Right ventricle myocardium inferior (tissue), 1 donor: ENCODE measurements around the gene FAM234B. TPM values are rescaled to one million over a fixed set of nuclear protein-coding genes. Genes with fewer than 3 reads are reported as not detected.
"Not testable (repeated sequence)": the region's sequence is repeated elsewhere in the genome, so short reads cannot be mapped to it uniquely, and the experiment has no call there.

Experiments used
- ATAC-seq: fragments of 200-7000 bp; cut with Tn5 transposase; one replicate; pipeline ENCODE4 v1.9.1; 2020; ENCODE audit warnings: mild to moderate bottlenecking, moderate library complexity
- DNase-seq: peaks from one replicate; pipeline ENCODE4 v3.0.0; 2021; ENCODE audit errors: missing footprints
- intact Hi-C: fragments of 100-400 bp; cut with DNase I; formaldehyde crosslinking; loops from one replicate; pipeline ENCODE4 v1.11.0; 2022
- total RNA-seq: library from RNA; stranded (reverse); fragmentation: NEBNext Ultra II Directional; extraction: Animal tissue kit (Norgen Biotek cat#: 25700); gene quantifications from one replicate; pipeline ENCODE4 v1.2.1, GENCODE V29; 2021
- donor health status: DM: no; HTN: yes; CAD: no; lungs with severe emphysema.

Gene FAM234B
- total RNA-seq, 1 donor from 2014 or later, result 2.4 TPM

DNA sequence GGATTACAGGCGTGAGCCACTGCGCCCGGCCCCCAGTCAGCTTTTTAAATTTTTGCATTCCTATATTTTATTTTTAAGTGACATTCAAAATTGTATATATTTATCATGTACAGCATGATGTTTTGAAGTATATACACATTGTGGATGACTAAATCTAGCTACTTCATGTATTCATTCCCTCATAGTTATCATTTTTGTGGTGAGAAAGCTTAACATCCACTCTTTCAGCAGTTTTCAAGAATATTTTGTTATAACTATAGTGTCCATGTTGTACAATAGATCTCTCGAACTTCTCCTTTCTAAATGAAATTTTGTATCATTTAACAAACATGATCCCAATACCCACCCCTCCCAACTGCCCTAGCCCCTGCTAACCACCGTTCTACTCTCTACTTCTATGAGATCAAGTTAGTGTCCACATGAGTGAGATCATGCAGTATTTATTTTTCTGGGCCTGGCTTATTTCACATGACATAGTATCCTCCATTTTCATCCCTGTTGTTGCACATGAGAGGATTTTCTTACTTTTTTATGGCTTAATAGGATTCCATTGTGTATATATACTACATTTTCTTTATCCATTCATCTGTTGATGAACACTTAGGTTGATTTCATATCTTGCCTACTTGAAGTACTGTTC, 35.3 kb upstream of the FAM234B start:
- DNase-seq (no peak), ATAC-seq (no peak)
- intact Hi-C loops, result no loop called here

- intact Hi-C loops, result no loop called here
- no peak for ATAC-seq
- DNase-seq, result no peak
These were observed 33.1 kb upstream of the FAM234B start for GRCh38 chr12:13011098-13011497.

DNA sequence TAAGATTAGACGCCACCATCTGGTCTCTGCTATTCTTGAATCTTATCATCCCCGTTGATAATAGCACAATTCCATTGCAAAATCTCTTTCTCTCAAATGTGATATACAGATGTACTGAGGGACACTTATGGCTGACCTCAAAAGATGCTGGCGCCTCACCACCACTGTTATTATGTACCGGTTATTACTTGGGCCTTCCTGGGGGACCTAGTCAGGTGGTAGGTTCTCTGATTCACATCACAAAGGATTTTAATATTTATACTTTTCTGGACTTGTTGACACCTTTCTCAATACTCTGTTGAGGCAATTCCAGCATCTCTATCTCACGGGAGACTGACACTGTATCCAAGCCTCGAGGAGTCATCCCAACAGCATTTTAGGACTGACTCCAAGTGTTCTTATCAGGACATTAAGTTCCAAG, 21.3 kb upstream of the FAM234B start:
- intact Hi-C loops, result no loop called here
- ATAC-seq (peak; percentile 49), DNase-seq (no peak)

DNA sequence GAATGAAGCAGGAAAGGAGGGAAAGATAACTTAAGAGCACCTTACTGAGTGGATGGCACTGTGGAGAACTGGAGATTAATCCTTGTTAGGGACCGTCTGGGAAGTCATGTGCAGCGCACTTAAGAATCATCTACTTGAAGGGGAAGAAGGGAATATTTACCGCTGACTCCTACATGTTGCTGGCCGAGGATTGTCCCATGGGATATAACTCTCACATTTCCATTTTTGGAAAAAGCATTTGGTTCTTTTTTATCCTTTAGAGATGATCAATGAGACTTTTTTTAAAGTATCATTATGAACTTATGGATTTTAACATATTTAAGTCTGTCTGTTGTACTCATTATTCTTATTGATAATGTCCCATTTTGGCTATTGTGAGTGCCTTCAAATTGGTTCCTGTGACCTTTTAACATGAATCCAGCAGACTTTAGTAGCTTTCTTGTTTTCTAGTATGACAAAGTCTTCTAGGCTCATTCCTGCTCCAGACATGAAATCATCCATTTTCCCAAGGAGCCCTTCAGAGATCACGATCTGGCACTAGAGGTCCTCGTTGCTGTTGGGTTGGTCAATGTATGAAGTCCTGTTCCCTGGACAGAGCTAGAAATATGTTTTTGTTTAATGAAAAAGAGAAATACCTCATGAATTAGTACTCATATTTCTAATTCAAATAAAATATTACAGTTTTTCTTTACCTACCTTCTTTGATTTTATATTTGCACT, 20.2 kb upstream of the FAM234B start:
- ATAC-seq, result no peak
- intact Hi-C loops, result no loop called here
- DNase-seq, result no peak

GRCh38 chr12:13024531-13024916, 19.7 kb upstream of the FAM234B start:
- intact Hi-C loops, result no loop called here
- ATAC-seq, result no peak

GRCh38 chr12:13026286-13026685, 17.9 kb upstream of the FAM234B start:
- DNase-seq (no peak), ATAC-seq (no peak)
- intact Hi-C loops, result no loop called here

More at GRCh38 chr12:13024531-13024916, 19.7 kb upstream of the FAM234B start:
- DNase-seq, result no peak

- ATAC-seq, result no peak
- no peak for DNase-seq
- intact Hi-C loops, result no loop called here
These were observed 17.1 kb upstream of the FAM234B start for GRCh38 chr12:13027032-13027431.

DNA sequence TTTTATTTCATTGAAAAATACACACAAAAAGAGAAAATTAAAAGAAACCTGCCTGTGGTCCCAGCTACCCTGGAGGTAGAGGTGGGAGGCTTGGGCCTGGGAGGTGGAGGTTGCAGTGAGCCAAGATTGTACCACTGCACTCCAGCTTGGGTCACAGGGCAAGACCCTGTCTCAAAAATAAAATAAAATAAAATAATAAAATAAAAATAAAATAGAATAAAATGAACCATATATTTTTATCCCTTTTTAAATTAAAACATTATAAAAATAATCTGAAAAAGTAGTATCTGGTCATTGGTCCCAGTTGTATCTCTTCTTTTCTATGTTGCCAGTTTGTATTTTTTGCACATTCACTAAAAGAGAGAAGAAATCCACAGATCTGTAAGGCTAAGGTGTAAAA, 16.7 kb upstream of the FAM234B start:
- ATAC-seq (no peak), DNase-seq (no peak)
- intact Hi-C loops, result no loop called here

DNA sequence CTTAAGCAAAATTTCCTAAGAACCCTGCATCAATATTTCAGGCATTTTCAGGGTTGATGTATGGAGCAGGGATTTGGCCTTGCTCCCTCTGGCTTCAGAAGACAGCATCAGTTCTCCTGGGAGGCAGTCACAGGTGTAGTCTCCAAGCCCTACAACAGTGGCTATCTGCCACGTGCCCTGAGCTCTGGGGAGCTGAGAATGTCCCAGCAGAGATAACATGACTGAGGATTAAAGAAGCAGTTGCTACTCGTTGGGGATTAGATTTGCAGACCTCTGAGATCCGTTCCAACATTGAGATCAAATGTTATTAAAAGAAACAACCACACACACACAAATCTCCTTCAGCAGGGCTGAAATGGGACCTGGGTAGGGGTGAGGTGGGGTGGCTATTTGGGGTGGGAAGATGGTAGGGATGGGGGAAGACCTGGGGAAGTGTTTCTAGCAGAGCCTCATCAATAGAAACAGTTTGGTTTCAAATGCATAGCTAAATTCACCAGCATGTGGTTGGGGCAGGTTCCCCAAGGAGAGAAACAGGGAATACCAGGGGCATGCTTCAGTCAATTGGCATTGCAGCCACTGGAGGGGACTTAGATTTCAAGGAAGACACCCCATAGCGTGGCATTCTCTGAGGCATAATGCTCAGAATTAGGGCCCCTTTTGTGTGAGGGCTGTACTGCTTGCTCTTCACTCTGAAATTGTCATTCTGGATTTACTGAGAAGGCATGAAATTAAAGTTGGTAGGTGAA, 15.2 kb upstream of the FAM234B start:
- ATAC-seq (no peak), DNase-seq (no peak)
- intact Hi-C loops, result no loop called here

DNA sequence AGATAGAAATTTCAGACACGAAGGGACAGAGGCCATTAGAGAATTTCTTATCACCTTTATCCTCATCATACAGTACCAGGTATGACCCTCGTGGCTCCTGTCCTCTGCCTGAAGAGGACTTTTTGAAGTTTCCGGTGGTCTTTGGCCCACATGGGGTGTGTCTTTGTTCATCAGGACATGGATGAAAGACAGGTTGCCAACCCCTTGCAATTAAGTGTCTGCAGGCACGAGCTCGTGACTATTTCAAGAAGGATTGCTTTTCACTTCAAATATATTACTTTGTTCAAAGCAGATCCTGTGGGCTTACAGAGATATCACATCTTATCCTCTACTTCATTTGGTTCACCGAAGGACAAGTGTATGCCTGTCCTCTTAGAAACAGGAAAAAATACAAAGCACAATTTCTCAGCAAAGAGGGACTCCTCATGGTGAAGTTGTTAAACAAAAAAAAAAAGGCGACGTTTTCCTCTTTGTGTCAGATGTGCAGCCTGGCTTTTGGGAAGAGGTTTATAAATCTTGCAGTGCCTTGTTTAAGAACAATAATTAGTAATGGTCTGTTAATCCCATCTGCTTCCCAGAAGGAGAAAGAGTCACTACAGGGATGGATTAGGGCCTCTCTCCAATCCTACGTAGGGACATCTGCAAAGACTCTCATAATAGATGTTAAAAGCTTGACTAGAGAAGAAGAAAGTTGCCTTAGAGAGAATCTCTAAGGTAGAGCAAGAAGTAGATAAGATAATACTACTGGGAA, 13.5 kb upstream of the FAM234B start:
- DNase-seq (no peak), ATAC-seq (no peak)
- intact Hi-C loops, result no loop called here

GRCh38 chr12:13032164-13032563, 12.0 kb upstream of the FAM234B start:
- intact Hi-C loops, result no loop called here

GRCh38 chr12:13033476-13033875, 10.7 kb upstream of the FAM234B start:
- ATAC-seq, result no peak
- no peak for DNase-seq
- intact Hi-C loops, result no loop called here

More at GRCh38 chr12:13032164-13032563, 12.0 kb upstream of the FAM234B start:
- DNase-seq (no peak), ATAC-seq (no peak)

DNA sequence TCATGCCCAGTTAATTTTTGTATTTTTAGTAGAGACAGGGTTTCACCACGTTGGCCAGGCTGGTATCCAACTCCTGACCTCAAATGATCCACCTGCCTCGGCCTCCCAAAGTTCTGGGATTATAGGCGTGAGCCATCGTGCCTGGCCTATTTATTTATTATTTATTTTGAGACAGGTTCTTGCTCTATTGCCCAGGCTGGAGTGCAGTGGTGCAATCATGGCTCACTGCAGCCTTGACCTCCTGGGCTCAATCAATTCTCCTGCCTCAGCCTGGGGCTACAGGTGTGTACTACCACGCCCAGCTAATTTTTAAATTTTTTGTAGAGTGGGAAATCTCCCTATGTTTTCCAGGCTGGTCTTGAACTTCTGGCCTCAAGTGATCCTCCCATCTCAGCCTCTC, 8.8 kb upstream of the FAM234B start:
- DNase-seq, intact Hi-C loops, ATAC-seq: not testable (repeated sequence)

GRCh38 chr12:13036881-13037280, 7.3 kb upstream of the FAM234B start:
- no peak for ATAC-seq
- DNase-seq, result no peak
- intact Hi-C loops, result no loop called here

DNA sequence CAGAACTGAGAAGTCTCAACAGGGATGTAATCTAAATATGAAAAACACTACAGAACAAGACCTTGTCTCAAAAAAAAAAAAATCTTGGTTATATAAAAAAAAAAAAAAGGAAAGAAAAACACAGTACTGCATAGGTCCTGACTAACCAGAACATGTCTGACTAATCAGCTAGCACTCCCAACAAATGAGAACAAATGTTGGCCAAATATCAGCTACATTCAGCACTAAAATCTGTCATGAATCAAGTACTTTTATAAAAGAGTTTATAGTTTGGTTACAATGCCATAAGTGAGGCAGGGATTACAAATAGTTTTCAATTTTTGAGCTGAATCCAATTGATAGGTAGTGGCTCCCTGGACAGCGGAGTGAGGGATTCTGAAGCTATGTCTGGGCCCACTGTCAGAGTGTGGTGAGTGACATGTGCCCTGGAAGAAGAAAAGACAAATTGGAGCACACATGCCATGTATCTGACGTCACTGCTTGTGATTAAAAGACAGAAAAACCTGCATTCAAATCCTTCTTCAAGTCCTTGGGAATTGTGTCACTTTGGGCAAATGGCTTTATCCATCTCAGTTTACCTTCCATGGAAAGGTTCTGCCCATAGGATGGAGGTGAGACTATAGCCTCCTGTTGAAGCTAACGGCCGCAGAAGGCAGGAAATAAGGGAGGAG, 5.6 kb upstream of the FAM234B start:
- intact Hi-C loops, result no loop called here
- ATAC-seq (no peak), DNase-seq (no peak)

DNA sequence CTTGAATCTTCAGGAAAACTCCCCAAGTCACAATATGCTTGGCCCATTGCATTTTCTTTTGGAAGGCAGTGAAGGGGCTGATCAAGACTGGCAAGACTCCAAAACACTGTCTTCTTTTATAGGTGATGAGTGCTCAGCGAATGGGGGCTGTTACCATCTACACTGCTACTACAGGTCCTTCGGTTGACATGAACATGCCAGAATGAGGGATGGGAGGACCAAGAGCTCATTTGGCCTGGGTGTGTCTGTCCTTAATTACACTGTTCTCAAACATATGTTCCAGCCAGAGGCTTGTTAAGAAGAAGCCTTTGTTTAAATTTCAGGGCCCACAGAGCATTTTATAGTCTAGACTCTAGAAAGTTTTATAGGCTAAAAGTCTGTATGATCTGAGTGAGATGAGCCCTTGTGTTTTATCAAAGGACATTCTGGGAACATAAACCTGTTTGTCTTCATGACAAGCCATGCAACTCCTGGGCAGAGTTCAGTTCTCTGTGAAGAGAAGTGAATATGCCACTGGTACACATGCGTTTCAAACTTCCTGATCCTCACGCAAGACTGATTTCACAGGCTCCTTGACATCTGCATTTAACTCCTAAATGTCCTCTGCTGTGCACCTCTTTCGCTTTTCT, 4.7 kb upstream of the FAM234B start:
- DNase-seq, result no peak
- no peak for ATAC-seq
- intact Hi-C loops, result no loop called here

GRCh38 chr12:13041224-13041623, 3.0 kb upstream of the FAM234B start:
- peak; percentile 17 for DNase-seq
- ATAC-seq, result no peak
- intact Hi-C loops, result no loop called here

DNA sequence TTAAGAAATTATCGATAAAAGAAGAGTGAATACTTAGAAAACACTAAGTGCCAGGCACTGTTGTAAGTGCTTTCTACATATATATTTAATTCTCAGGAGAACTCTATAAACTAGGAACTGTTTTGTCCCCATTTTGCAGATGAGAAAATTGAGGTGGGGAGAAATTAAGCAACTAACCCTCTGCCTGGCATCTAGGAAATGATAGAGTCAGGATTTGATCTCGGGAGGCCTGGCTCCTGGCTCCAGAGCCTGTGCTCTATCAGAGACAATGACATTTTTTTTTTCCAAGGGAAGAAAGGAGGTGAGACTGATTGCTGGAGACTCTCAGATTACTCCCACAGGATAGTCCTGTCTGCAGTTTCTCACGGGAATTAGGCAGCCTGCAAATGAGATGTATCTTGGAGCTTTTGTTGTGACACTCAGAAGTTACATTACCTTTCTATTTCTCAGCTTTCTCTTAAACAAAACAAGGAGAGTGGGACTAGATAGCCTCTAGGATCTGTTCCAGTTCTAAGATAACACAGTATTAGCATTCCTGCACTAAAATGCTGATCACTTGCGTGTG, 1.4 kb upstream of the FAM234B start:
- DNase-seq (no peak), ATAC-seq (no peak)
- intact Hi-C loops, result no loop called here
